Measurements from ENCODE around the gene SNCB.
"Not testable (repeated sequence)": the region's sequence is repeated elsewhere in the genome, so short reads cannot be mapped to it uniquely, and the experiment has no call there.

Gene SNCB

DNA sequence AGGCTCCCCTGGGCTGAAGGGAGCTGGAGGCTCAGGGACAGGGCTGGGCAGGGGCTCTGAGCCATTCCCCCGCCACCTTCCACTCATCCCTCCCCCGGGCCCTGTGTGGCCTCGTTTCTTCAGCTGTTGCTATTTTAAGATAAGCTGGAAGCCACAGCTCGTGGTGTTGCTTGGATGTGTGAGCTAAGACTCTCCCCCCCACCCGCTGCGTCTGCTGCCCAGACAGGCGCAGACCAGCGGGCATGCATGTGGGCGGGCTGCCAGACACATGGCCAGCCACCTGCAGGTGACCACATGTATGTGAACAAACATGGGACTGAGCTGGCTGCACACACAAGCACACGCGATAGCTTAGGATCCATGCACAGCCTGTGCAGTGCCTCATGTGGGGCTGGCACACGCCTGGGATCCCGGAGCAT is 8.7 kb downstream of the SNCB start:
- no peak for DNase-seq

DNA sequence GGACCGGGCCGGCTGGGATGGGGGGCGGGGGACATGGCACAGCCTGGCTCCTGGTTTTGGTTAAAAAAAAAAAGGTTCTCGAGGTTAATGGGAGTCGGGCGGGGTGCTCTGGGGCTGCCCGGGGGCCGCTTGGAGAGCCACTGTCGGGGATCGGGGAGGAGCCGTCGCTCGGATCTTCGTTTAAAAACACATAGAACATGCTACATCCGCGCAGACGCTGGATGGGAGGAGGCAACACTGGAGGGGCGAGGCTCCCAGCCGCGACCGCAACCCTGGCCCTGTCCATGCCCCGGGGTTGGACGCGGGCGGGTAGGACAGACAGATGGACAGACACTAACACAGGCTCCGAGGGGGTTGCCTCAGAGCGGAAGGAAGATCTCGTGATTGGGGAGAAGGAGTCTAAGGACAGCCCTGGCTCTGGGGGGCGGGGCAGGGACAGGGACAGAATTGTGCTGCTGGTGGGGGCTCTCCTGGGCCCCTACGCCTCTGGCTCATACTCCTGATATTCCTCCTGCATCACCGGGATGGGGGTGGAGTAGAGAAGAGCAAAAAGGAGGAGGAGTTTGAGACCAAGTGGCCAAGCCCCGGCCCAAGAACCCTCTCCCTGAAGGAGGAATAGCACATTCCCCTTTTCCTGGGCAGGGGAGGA is 9.9 kb downstream of the SNCB start:
- no peak for DNase-seq

DNA sequence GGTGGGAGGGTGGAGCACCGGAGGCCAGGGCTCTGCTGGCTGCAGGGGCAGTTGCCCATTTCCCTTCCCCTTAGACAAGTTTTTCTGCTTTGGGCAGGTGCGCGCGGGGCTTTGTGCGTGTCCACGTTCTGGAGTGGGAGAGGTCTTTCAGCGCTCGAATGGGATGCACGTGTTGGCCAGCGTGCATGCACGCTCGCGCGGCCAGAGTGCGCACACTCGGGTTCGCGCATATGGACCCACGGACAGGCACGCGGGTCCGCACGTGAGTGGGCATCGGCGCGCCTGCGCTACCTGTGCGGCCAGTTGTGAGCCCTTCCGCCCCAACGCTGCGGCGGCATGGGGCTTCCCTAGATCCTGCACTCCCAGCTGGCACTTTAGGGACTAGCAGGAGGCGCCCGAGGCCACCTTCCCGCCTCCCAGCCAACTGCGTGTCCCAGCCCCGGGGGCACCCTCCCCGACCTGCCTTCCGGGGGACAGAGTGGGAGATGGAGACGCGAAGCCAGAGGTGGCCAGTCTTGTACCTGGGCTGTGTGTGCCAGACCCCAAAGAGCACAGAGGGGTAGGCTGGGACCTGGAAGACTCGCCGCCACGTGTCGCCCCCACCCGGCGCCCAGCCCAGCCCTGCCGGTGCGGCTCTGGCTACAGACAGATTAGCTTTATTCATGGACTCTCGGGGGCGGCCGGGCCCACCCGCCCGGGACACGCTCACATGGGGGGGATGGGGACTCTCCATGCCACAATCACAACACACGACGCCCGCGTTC is 10.6 kb downstream of the SNCB start:
- no peak for DNase-seq

DNA sequence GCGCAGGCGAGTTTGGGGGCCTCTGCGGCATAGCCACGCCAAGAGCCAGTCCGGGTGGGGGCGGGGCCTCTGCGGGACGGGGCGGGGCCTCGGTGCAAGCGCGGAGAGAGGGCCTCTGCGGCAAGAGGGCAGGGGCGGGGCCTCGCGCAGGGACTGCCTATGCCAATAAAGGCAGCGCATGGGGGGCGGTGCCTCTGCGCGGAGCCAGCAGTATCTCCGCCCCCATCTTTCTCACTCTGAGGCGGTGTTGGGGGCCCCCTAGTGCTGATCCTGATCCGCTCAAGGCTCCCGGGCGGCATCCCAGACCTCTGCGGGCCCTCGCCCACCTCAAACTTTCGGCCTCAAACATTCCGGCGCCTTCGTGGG is 11.1 kb downstream of the SNCB start:
- DNase-seq = peak; percentile 72

DNA sequence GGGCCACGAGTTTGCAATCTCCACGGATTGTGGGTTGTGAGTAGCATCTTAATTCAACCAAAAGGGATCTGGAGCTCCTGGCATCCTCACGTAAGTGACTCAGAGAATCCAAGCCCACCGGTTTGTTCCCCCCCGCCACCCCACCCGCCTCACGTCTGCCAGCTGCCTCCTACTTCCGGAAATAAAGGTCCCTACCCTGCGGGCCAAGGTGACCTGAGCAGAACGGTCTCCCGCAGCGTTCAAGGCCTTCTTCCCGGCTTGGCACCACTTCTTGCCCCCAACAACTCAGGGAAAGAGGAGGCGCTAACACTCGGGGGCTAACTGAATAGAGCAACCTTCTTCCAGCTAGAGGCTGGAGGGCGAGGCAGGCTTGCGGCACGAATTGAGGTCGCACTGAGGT is 11.6 kb downstream of the SNCB start:
- DNase-seq = no peak

DNA sequence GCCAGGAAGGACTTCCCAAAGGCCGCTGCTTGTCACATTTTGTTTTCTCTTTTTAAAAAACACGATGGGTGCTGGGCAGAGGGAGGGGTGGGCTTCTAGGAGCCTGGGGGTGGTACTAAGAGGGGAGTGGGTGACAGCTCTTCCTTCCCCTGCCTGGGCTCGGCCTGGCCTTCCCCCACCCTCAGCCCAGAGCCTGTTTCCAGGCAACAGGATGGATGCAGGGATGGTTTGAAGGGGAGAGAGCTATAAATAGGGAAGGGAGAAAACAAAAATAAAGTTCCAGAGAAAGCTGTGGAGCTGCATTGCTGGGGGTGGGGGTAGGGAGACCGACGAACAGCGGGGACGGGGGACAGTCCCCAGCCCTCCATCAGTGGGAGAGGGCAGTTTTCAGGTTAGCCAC is 13.8 kb downstream of the SNCB start:
- no peak for DNase-seq

DNA sequence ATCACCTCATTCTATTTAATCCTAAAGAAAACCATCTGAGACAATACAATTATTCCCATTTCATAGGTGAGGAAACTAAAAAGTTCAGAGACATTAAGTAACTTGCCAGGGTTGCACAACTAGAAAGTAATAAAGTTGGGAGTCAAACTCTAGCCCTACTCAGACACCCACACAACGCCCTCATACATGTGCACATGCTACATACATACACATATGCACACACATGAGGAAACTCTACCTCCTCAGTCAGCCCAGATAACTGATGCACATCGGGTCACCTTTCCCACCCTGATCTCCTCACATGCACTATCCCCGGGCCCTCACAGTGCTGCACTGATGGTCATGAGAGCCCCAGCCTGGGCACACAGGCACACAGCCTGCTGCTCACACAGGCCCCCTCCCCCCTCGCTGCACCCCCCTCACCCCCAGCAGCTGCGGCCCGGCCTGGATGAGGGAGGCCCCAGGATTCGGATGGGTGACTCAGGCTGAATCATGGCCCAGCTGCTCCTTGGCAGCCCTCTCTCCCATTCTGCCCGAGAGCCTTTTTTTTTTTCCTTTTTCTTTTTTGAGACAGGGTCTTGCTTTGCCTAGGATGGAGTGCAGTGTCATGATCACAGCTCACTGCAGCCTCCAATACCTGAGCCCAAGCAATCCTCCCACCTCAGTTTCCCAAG is 15.4 kb downstream of the SNCB start:
- DNase-seq = peak; percentile 60

DNA sequence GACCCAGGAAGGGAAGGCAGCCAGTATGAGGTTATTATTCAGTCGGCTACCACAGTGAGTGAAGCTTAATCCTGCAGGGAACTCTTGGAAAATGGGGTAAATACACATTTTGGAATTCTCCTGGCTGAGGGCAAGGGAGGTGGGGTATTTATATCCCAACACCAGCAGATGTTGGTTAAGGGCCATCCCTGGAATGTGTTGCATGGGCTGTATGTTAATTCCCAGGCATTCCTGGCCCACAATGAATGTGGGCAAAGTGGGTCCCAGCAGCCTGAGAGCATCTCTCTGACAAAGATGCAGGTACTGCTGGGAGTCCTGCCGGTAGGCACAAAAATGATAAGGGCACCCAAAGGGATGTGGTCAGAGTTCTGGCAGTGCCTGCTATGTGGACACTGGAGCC is 17.5 kb downstream of the SNCB start:
- DNase-seq = no peak

DNA sequence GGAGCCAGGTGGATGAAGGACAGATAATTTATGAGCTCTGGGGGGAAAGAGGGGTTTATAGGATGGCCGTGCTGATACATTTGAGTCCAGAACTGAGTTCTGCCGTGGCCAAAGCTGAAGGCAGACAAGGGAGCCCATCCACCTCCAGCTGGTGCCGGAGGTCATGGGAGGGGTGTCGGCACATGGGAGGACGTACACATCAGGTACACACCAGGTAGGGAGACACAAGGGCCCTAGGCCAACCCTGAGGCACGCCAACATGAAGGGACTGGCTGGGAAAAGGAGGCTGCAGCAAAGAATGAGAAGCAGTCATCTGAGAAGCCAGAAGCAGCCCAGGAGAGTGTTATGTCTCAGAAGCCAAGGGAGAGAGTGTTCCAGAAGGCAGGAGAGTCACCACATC is 18.3 kb downstream of the SNCB start:
- no peak for DNase-seq

DNA sequence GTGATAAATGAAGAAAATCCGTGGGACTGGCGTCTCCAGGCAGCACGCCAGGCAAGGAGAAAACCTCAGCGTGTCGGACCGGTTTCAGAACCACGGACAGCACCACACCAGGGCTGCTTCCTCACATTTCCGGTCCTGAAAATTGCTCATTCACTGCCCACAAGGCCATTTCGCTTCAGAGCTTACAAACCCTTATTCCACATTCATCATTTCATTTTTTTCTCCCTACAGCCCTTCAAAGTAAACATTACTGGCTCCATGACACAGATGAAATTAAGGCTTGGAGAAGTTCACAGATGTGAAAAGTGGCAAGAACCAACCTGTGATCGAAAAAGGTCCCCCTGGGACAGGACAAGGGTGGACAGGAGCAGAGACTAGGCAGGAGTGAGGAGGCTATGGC is 18.9 kb downstream of the SNCB start:
- DNase-seq = peak; percentile 74

DNA sequence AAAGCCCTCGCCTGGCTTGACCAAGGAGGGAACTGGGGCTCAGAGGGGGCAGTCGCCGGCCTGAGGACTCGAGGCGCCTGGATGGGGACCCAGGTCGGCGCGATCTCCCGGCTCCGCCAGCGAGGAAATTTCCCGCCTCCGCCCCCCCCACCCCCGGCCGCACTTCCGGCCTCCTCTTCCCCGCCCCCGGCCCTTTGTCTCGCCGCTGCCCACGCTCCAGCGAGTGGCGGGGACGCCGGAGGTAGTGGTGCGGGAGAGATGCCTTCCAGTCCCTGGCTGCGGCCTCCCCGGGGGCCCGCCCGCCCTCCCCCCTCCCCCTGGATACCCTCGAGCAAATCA is 19.9 kb downstream of the SNCB start:
- no peak for DNase-seq

DNA sequence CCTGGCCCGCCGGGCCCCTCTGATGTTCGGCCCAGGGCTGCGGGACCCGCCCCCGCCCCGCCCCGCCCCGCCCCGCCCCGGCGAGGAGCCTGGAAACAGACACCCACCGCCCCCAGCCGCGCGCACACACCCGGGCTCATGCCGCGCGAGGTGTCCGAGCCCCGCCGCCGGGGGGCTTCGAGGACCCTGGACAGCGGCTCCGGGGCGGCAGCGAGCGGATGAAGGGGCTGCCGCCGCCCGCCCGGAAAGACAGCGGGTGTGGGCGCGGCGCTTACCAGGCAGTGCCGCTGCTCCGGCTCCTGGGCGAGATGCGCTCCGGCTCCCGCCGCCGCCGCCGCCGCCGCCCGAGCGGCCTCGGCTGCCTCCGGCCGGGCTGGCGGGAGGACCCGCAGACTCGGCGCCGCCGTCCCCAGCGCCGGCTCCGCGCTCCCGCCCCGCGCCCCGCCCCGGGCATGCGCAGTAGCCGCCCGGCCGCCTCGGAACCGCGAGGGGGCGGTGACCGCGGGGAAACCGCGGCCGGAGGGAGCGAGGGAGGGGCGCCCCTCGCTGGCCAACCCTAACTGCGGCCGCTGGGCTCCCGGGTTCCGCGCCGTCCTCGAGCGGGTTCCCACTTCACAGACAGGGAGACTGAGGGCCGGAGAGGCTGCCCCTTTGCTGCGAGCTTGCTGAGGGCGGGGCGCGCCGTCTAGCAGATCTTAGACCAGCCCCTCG is 20.5 kb downstream of the SNCB start, which contains the start of gene GPRIN1:
TSS of gene GPRIN1 (minus strand) at position 433 of the 711 bp plus-strand sequence. CDS start 10,322 bp downstream, outside the sequence.
- peak; percentile 34 for DNase-seq

DNA sequence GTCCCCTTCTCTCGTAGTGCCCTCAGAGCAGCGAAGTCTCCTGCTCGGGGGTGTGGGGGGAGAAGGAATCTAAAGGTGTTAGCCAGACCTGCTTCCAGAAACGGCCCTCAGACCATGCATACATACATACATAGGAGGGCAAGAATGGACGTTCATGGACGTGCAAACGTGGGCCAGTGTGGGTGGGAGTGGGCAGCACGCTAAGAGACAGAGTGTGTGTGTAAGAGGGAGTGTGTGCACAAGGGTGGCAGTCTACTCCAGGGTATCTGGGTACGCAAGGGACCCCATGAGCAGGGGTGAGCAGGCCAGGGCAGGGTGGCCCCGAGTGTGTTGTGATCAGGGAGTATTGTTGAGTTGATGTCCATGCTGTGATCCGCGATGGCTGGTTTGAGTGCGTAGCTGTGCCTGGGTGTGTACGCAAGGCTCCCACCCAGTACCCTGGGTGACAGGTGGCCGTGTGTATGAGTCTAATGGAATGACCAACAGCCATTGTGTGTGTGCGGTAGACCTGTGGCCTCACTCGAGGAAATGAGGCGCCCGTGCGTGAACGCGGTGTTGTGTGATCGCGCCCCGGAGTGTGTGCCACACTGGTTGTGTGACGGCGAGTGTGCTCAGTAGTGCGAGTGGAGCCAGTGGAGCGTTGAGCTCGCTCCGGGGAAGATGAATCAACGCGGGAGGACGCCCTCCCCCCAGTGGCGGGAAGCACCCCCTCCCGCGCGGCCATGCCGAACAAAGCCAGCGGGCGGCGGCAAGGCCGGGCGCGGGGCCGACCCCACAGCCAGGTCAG is 21.2 kb downstream of the SNCB start:
- no peak for DNase-seq

DNA sequence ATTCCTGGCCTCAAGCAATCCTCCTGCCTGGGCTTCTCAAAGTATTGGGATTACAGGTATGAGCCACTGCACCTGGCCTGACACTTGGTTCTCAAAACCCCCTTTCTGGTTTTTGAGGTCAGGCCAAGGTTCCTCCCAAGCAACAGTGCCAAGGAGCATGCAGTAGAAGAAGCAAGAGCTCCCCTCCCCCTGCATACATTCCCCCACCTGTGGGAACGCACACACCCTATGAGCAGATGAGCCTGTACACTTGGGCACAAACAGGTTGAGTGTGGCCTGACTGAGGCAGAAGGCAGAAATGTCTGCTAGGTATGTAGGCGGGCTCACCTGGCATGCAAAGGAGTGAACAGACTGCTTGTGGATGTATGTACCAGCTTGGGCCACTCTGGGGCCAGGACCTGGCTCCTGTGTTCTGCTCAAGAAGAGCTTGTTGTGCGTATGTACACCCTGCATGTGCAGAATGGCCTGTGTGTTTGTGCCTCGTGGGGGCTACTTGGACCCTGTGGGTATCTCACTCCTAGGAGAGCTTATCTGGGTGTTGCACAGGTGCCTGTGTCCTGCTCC is 22.1 kb downstream of the SNCB start:
- DNase-seq = no peak

DNA sequence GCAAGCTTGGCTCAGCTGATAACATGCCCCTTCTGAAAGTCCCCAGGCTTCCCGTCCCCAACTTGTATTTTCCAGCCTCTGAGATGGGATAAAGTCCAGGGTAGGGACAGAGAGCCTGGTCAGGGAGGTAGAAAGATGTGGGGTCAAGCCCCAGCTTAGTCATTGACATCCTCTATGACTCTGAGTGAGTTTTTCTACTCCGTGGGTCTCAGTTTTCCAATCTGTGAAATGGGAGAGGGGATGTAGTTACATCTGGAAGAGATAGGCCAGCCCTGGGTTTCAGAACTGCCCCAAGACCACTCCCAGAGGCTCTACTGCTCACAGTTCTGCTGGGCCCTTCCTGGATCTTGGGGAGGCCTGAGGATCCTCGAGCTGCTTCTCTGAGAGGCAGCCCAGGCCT is 23.5 kb downstream of the SNCB start:
- DNase-seq = no peak

DNA sequence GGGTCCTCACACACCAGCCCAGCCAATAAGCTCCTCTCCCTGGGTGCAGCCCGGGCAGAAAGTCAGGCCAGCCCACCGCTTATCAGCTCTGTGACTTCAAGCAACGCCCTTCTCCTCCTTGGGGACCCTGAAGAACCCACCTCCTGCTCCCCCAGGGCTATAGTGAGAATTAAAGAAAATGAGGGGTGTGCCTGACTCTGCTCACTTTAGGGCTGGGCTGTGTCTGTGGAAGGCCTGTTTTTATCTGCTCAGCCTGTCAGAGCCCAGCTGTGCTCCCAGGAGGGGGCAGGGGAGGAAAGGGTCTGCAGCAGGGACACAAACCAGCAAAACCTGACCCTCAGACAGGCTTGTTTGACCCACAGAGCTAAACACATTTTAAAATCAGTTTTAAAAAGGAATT is 24.3 kb downstream of the SNCB start:
- no peak for DNase-seq

DNA sequence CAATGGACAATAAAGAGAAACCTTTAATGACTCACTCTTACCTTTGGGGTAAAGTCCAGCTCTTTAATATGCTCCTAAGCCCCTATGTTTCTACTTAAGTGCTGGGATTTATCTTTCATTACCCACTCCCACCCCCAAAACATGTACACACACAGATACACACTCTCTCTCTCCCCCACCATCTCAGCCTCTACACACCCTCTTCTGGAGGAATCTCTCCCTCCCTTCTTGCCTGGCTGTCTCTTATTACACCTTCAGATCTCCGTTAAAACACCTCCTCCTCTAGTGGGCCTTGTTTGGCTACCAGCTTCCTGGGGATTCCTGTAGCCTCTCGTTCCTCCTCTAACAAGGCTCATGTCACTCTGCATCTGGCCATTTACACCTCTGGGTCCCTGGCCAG is 27.2 kb downstream of the SNCB start:
- DNase-seq = no peak

DNA sequence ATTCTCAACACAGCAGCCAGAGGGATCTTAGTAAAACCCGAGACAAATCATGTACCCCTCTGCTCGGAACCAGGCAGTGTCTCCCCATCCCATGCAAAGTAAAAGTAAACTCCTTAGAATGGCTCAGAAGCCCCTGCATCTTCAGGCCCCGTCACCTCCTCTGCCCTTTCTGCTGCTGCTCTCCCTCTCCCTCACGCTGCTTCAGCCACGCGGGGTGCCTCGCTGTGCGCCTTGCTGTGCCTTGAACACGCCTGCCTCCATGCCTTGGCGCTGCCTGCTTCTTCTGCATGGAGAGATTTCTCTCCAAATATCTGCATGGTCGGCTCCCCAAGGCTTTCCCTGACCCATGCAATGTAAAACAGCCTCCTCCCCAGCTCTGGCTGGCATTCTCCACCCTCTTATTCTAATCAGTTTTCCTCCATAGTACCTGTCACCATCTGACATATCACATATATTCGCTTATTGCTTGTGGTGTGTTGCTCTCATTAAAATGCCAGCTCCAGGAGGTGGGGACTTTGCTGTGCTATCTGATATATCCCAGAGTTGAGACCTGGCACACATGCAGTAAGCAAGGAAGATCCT is 28.3 kb downstream of the SNCB start:
- no peak for DNase-seq

DNA sequence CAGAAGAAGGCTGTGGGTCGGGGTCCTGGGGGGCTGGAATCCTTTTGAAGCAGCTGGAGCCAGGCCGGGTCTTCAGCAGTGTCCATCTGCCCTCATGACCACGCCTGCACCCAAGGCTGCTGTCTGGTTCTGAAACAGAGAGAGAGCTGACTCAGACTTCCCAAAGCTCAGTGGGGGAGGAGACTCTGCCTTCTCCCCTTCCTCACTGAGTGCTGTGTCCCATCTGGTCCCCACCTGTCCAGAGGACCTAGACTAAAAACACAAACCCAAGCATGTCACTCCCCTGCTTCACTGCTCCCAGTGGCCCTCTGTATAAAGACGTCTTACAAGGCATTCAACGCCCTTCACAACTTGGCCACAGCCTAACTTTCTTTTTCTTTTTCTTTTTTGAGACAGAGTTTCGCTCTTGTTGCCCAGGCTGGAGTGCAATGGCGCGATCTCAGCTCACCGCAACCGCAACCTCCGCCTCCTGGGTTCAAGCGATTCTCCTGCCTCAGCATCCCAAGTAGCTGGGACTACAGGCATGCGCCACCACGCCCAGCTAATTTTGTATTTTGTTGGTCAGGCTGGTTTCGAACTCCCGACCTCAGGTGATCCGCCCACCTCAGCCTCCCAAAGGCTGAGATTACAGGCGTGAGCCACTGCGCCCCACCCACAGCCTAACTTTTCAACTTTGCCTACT is 30.4 kb downstream of the SNCB start:
- DNase-seq = not testable (repeated sequence)

DNA sequence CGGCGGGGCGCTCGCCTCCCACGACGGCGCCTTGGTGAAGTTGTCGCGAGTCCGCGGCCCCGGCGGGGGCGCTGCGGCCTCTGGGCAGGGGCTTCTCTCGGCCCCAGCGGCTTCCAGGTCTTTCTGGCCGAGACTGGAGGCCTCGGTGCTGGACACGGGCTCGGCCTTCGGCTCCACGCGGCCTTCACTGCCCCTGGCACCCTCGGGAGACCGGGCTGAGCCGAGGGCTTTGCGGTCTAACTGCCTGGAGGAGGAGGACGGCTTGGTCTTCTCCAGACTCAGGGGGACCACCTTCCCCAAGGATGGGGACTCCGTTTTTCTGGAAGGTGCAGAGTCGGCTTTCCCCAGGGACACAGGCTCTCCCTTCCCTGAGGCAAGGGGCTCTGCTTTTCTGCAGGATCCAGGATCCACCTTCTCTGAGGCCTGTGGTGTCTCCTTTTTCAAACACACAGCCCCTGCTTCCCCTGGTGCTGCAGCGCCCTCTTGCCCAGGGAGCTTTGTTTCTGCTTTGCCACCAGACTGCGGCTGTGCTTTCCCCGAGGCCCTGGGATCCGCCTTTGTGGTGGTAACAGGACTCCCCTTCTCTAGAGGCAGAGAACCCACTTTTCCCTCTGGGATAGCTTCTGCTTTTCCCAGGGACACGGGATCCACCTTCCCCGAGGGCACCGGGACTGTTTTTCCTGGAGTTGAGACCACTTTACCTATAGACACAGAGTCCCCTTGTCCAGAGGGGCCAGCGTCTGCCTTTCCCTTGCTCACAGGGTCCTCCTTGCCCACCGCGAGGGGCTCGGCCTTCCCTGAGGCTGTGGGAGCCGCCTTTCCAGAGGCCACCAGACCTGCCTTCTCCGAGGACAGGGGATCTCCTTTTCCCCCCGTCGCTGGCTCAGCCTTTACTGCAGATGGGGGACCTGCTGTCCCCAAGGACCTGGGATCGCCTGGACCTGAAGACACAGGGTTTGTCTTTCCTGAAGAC is 32.6 kb downstream of the SNCB start:
- DNase-seq = no peak
